Putamen (tissue), 1 donor: ENCODE data around the gene CRB1.

Source experiments
- DNase-seq: peaks from one replicate; pipeline ENCODE4 v3.0.0-alpha.2; 2016; ENCODE audit warnings: low spot score

CRB1 gene

GRCh38 chr1:197526736-197527371 lies 258.8 kb downstream of the CRB1 start:
- DNase-seq = peak; percentile 12
